ENCODE results near the gene FETUB. TPM values are rescaled to one million over a fixed set of nuclear protein-coding genes. Genes with fewer than 3 reads are reported as not detected.

The FETUB gene
- total RNA-seq, 2 experiments from 2014 or later: not detected

DNA sequence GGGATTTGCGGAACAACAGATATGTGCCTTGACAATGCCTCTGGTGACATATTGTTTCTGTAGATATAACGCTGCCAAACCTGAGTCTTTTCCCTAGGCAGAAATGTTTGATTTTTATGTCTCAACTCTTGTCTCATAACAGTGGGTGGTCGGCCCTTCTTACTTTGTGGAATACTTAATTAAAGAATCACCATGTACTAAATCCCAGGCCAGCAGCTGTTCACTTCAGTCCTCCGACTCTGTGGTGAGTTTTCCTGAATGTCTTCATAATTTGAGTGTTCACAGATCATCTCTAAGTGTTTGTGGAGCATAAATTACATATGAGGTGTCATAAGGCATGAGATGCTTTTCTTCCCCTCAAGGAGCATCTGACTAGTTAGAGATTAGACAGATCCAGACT, 5.9 kb downstream of the FETUB start:
- no peaks in the 10 kb centered on the region for H3K79me2 ChIP-seq (ENCODE audit: insufficient read depth, low read depth, low read length)
- H3K4me2 ChIP-seq (ENCODE audit: low read length): no peak overlapping the region
- no peak overlapping the region for H2AFZ ChIP-seq (ENCODE audit: low read length)
- TF ChIP-seq EZH2phosphoT487 (IDR thresholded peaks at IDR 0.05; ENCODE audit: borderline replicate concordance, low read depth, low read length) (no peak), CTCF (conservative IDR thresholded peaks at IDR 0.05; ENCODE audit: low read length) (no peak)
- no peak for DNase-seq (ENCODE audit: low spot score)
- H3K4me1 ChIP-seq (ENCODE audit: insufficient read depth, low read length, poor library complexity, severe bottlenecking): peaks cover 22% of the 10 kb centered on the region
- no peak overlapping the region for H3K4me3 ChIP-seq (ENCODE audit: low read depth, low read length, poor library complexity, severe bottlenecking)
- H3K36me3 ChIP-seq (ENCODE audit: insufficient read depth, low read length): no peaks in the 10 kb centered on the region
- intact Hi-C loops (cut with micrococcal nuclease; ENCODE audit: unreplicated experiment): no loop called here
- ChIA-PET POLR2A (interaction anchor here (0.7 to 1.1 kb wide), 2 partner anchors 9 to 145 kb away, joined by 3 read pairs; no protein-coding TSS in a partner anchor), CTCF (ENCODE audit: unreplicated experiment) (no interaction called here)
- BruUV-seq (replicated peaks): no TSS peak
- no peaks in the 10 kb centered on the region for H4K20me1 ChIP-seq (ENCODE audit: insufficient read depth, low read length)
- H3K27ac ChIP-seq (ENCODE audit: low read depth, low read length, poor library complexity, severe bottlenecking): no peak overlapping the region
- no peaks in the 10 kb centered on the region for H3K9me2 ChIP-seq (ENCODE audit: insufficient read depth, low read length)
- no peaks in the 10 kb centered on the region for H3K9me3 ChIP-seq (ENCODE audit: low read length)

DNA sequence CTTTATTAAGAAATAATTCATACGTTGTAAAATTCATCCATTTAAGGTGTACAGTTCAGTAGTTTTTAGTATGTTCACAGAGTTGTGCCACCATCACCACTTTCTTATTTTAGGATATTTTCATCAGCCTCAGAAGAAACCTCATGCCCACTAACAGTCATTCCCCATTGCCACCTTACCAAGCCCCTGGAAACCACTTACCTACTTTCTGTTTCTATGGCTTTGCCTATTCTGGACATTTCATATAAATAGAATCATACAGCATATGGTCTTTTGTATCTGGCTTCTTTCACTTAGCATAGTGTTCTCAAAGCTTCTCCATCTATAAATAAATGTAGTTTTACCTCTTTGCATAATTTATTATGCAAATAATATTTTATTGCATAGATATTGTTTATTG, 6.6 kb downstream of the FETUB start:
- no peaks in the 10 kb centered on the region for H3K36me3 ChIP-seq (ENCODE audit: insufficient read depth, low read length)
- no peaks in the 10 kb centered on the region for H3K9me3 ChIP-seq (ENCODE audit: low read length)
- TF ChIP-seq EZH2phosphoT487 (IDR thresholded peaks at IDR 0.05; ENCODE audit: borderline replicate concordance, low read depth, low read length) (no peak), CTCF (conservative IDR thresholded peaks at IDR 0.05; ENCODE audit: low read length) (no peak)
- BruUV-seq (replicated peaks): no TSS peak
- intact Hi-C loops (cut with micrococcal nuclease; ENCODE audit: unreplicated experiment): no loop called here
- no peak for DNase-seq (ENCODE audit: low spot score)
- H3K4me3 ChIP-seq (ENCODE audit: low read depth, low read length, poor library complexity, severe bottlenecking): no peak overlapping the region
- no peaks in the 10 kb centered on the region for H3K79me2 ChIP-seq (ENCODE audit: insufficient read depth, low read depth, low read length)
- POLR2A ChIA-PET: interaction anchor here (0.7 to 1.1 kb wide), 2 partner anchors 9 to 146 kb away, joined by 3 read pairs; no protein-coding TSS in a partner anchor
- peaks cover 24% of the 10 kb centered on the region for H3K4me1 ChIP-seq (ENCODE audit: insufficient read depth, low read length, poor library complexity, severe bottlenecking)
- no peak overlapping the region for H3K27ac ChIP-seq (ENCODE audit: low read depth, low read length, poor library complexity, severe bottlenecking)
- CTCF ChIA-PET (ENCODE audit: unreplicated experiment): no interaction called here
- no peak overlapping the region for H3K4me2 ChIP-seq (ENCODE audit: low read length)
- no peaks in the 10 kb centered on the region for H4K20me1 ChIP-seq (ENCODE audit: insufficient read depth, low read length)
- no peaks in the 10 kb centered on the region for H3K9me2 ChIP-seq (ENCODE audit: insufficient read depth, low read length)
- H2AFZ ChIP-seq (ENCODE audit: low read length): no peak overlapping the region

GRCh38 chr3:186648851-186649250, 8.7 kb downstream of the FETUB start:
- DNase-seq (ENCODE audit: low spot score): no peak
- H3K79me2 ChIP-seq (ENCODE audit: insufficient read depth, low read depth, low read length): no peaks in the 10 kb centered on the region
- CTCF ChIA-PET (ENCODE audit: unreplicated experiment): interaction anchor here (1.0 kb wide), 1 partner anchor 34 kb away, joined by 3 read pairs; no protein-coding TSS in a partner anchor
- intact Hi-C loops (cut with micrococcal nuclease; ENCODE audit: unreplicated experiment): no loop called here
- BruUV-seq (replicated peaks): no TSS peak
- no peaks in the 10 kb centered on the region for H3K36me3 ChIP-seq (ENCODE audit: insufficient read depth, low read length)
- no peaks in the 10 kb centered on the region for H3K9me3 ChIP-seq (ENCODE audit: low read length)
- no peak overlapping the region for H3K4me3 ChIP-seq (ENCODE audit: low read depth, low read length, poor library complexity, severe bottlenecking)
- TF ChIP-seq CTCF (conservative IDR thresholded peaks at IDR 0.05; ENCODE audit: low read length): no peak
- TF ChIP-seq EZH2phosphoT487 (IDR thresholded peaks at IDR 0.05; ENCODE audit: borderline replicate concordance, low read depth, low read length): no peak
- H3K4me2 ChIP-seq (ENCODE audit: low read length): no peak overlapping the region
- POLR2A ChIA-PET: interaction anchor here (0.6 to 0.9 kb wide), 2 partner anchors 17 to 19 kb away, joined by 3 read pairs; no protein-coding TSS in a partner anchor
- no peaks in the 10 kb centered on the region for H3K9me2 ChIP-seq (ENCODE audit: insufficient read depth, low read length)
- no peaks in the 10 kb centered on the region for H4K20me1 ChIP-seq (ENCODE audit: insufficient read depth, low read length)
- peaks cover 25% of the 10 kb centered on the region for H3K4me1 ChIP-seq (ENCODE audit: insufficient read depth, low read length, poor library complexity, severe bottlenecking)
- H2AFZ ChIP-seq (ENCODE audit: low read length): peak overlapping the region; percentile 23; the same call in 1 of the 2 replicates
- no peak overlapping the region for H3K27ac ChIP-seq (ENCODE audit: low read depth, low read length, poor library complexity, severe bottlenecking)

All from OCI-LY7 (cell line).